Mesendoderm (in vitro differentiated cells): ENCODE data around the gene NUP62.
"Not testable (repeated sequence)": the region's sequence is repeated elsewhere in the genome, so short reads cannot be mapped to it uniquely, and the experiment has no call there.

ENCODE experiments used
- DNase-seq: peaks from one replicate; pipeline ENCODE4 v3.0.0; 2013
- H2AK5ac ChIP-seq: 2 replicates; pipeline ENCODE4 v1.6.1; 2013; ENCODE audit warnings: low read length, inconsistent platforms
- H2BK120ac ChIP-seq: 2 replicates; pipeline ENCODE4 v1.6.1; 2013; ENCODE audit warnings: low read depth, mild to moderate bottlenecking, low read length, moderate library complexity, mixed read lengths
- H2BK15ac ChIP-seq: replicated peaks from 2 replicates; pipeline ENCODE4 v1.6.1; 2013; ENCODE audit warnings: low read depth, mild to moderate bottlenecking, moderate library complexity
- H2BK5ac ChIP-seq: 2 replicates; pipeline ENCODE4 v1.6.1; 2013; ENCODE audit warnings: low read length, inconsistent platforms
- H3K18ac ChIP-seq: 2 replicates; pipeline ENCODE4 v1.6.1; 2013; ENCODE audit warnings: mild to moderate bottlenecking, low read length, mixed read lengths
- H3K23ac ChIP-seq: one replicate; pipeline ENCODE4 v1.6.1; 2013; ENCODE audit warnings: low read length
- H3K27ac ChIP-seq: 2 replicates; pipeline ENCODE4 v1.5.1; 2013; ENCODE audit warnings: low read depth, mild to moderate bottlenecking, inconsistent platforms, low read length, moderate library complexity
- H3K27me3 ChIP-seq: 2 replicates; pipeline ENCODE4 v1.6.1; 2013; ENCODE audit warnings: low read length, control low read depth, mild to moderate bottlenecking, inconsistent platforms; ENCODE audit not compliant: insufficient read depth, poor library complexity
- H3K36me3 ChIP-seq: 2 replicates; pipeline ENCODE4 v1.6.1; 2013; ENCODE audit warnings: low read length, inconsistent platforms; ENCODE audit not compliant: control insufficient read depth, insufficient read depth
- H3K4ac ChIP-seq: one replicate; pipeline ENCODE4 v1.6.1; 2013; ENCODE audit warnings: low read depth, mild to moderate bottlenecking, low read length, moderate library complexity
- H3K4me1 ChIP-seq: 2 replicates; pipeline ENCODE4 v1.6.1; 2013; ENCODE audit warnings: low read depth, low read length, inconsistent platforms; ENCODE audit not compliant: control insufficient read depth
- H3K4me2 ChIP-seq: 2 replicates; pipeline ENCODE4 v1.6.1; 2013; ENCODE audit warnings: low read length
- H3K4me3 ChIP-seq: 2 replicates; pipeline ENCODE4 v1.5.1; 2013; ENCODE audit warnings: mild to moderate bottlenecking, low read length
- H3K56ac ChIP-seq: one replicate; pipeline ENCODE4 v1.6.1; 2013; ENCODE audit warnings: low read length
- H3K79me1 ChIP-seq: 2 replicates; pipeline ENCODE4 v1.6.1; 2013; ENCODE audit warnings: low read length, inconsistent platforms
- H3K79me2 ChIP-seq: 2 replicates; pipeline ENCODE4 v1.6.1; 2013; ENCODE audit warnings: mild to moderate bottlenecking, low read length; ENCODE audit not compliant: control insufficient read depth, insufficient read depth
- H3K9ac ChIP-seq: 2 replicates; pipeline ENCODE4 v1.6.1; 2013; ENCODE audit warnings: low read length, inconsistent platforms
- H4K5ac ChIP-seq: one replicate; pipeline ENCODE4 v1.6.1; 2013; ENCODE audit warnings: low read length
- H4K8ac ChIP-seq: one replicate; pipeline ENCODE4 v1.6.1; 2013; ENCODE audit warnings: low read depth, mild to moderate bottlenecking, control low read depth, low read length, moderate library complexity
- WGBS: extraction: QIAGEN DNeasy Blood & Tissue Kit; methylation state at CpG from one replicate; pipeline ENCODE4 v1.1.7; 2013; ENCODE audit warnings: low lambda C conversion rate, missing lambda C conversion rate; ENCODE audit not compliant: insufficient coverage; ENCODE audit errors: extremely low coverage; 5-methylcytosine and 5-hydroxymethylcytosine counted together

NUP62 gene

GRCh38 chr19:49950956-49951526 is 21.7 kb upstream of the NUP62 start:
- no peak for DNase-seq

GRCh38 chr19:49950590-49950948 is 21.3 kb upstream of the NUP62 start:
- Histone ChIP-seq H3K79me1 (no peaks in the 10 kb centered on the region), H2BK15ac (no peak overlapping the region), H4K8ac (no peak overlapping the region), H2BK120ac (no peak overlapping the region), H3K4me3 (no peak overlapping the region), H3K36me3 (no peaks in the 10 kb centered on the region), H3K27me3 (no peaks in the 10 kb centered on the region), H3K18ac (no peak overlapping the region), H3K4ac (no peak overlapping the region), H4K5ac (no peak overlapping the region), H3K9ac (no peak overlapping the region), H3K4me2 (no peak overlapping the region), H2BK5ac (no peak overlapping the region), H3K4me1 (no peaks in the 10 kb centered on the region), H3K27ac (no peak overlapping the region), H3K23ac (no peak overlapping the region), H3K56ac (no peak overlapping the region), H3K79me2 (no peaks in the 10 kb centered on the region), H2AK5ac (no peak overlapping the region)
- WGBS, result no CpG with 5 or more reads among the region's 5 CpGs
- no peak for DNase-seq

More at GRCh38 chr19:49950956-49951526, 21.7 kb upstream of the NUP62 start:
- Histone ChIP-seq H3K4ac (no peak overlapping the region), H3K4me1 (no peaks in the 10 kb centered on the region), H3K79me1 (no peaks in the 10 kb centered on the region), H2BK15ac (no peak overlapping the region), H4K5ac (no peak overlapping the region), H4K8ac (no peak overlapping the region), H2BK120ac (no peak overlapping the region), H3K23ac (no peak overlapping the region), H3K36me3 (no peaks in the 10 kb centered on the region), H2BK5ac (no peak overlapping the region), H3K27ac (no peak overlapping the region), H2AK5ac (no peak overlapping the region), H3K18ac (no peak overlapping the region), H3K9ac (no peak overlapping the region), H3K27me3 (no peaks in the 10 kb centered on the region), H3K4me3 (no peak overlapping the region), H3K56ac (no peak overlapping the region), H3K4me2 (no peak overlapping the region), H3K79me2 (no peaks in the 10 kb centered on the region)
- WGBS, result no CpG with 5 or more reads among the region's 13 CpGs

GRCh38 chr19:49949742-49950589 is 20.7 kb upstream of the NUP62 start:
- no peaks in the 10 kb centered on the region for H3K4me1 ChIP-seq
- H3K9ac ChIP-seq, result no peak overlapping the region
- no peak overlapping the region for H3K56ac ChIP-seq
- no peak overlapping the region for H2BK5ac ChIP-seq
- no peak overlapping the region for H4K5ac ChIP-seq
- WGBS, result no CpG with 5 or more reads among the region's 11 CpGs
- no peak overlapping the region for H3K4me3 ChIP-seq
- H2BK15ac ChIP-seq, result no peak overlapping the region
- DNase-seq, result no peak
- no peaks in the 10 kb centered on the region for H3K79me1 ChIP-seq
- H3K27me3 ChIP-seq, result no peaks in the 10 kb centered on the region
- no peak overlapping the region for H2AK5ac ChIP-seq
- no peak overlapping the region for H3K23ac ChIP-seq
- H3K4ac ChIP-seq, result no peak overlapping the region
- no peak overlapping the region for H4K8ac ChIP-seq
- no peaks in the 10 kb centered on the region for H3K36me3 ChIP-seq
- H3K4me2 ChIP-seq, result no peak overlapping the region
- no peak overlapping the region for H3K18ac ChIP-seq
- H3K27ac ChIP-seq, result no peak overlapping the region
- H3K79me2 ChIP-seq, result no peaks in the 10 kb centered on the region
- H2BK120ac ChIP-seq, result no peak overlapping the region

GRCh38 chr19:49946415-49946814 is 17.1 kb upstream of the NUP62 start:
- no CpG with 5 or more reads among the region's 8 CpGs for WGBS
- Histone ChIP-seq H3K56ac (no peak overlapping the region), H3K23ac (no peak overlapping the region)

GRCh38 chr19:49944567-49944966 is 15.3 kb upstream of the NUP62 start:
- not testable (repeated sequence) for H3K27me3 ChIP-seq, H2BK15ac ChIP-seq, H4K5ac ChIP-seq, H3K56ac ChIP-seq, H3K4me3 ChIP-seq, H3K79me1 ChIP-seq, H2BK5ac ChIP-seq, H3K79me2 ChIP-seq, DNase-seq, H3K4me2 ChIP-seq, H3K18ac ChIP-seq, H3K4ac ChIP-seq, H4K8ac ChIP-seq, H3K27ac ChIP-seq, H3K23ac ChIP-seq, H3K36me3 ChIP-seq, H3K4me1 ChIP-seq, H3K9ac ChIP-seq, H2AK5ac ChIP-seq, H2BK120ac ChIP-seq
- no CpG with 5 or more reads among the region's 5 CpGs for WGBS

More at GRCh38 chr19:49946415-49946814, 17.1 kb upstream of the NUP62 start:
- H2BK5ac ChIP-seq, result no peak overlapping the region
- H3K36me3 ChIP-seq, result no peaks in the 10 kb centered on the region
- no peaks in the 10 kb centered on the region for H3K27me3 ChIP-seq
- no peak overlapping the region for H2AK5ac ChIP-seq
- no peak overlapping the region for H3K27ac ChIP-seq
- DNase-seq, result no peak
- no peak overlapping the region for H3K4ac ChIP-seq
- H3K9ac ChIP-seq, result no peak overlapping the region
- H3K79me1 ChIP-seq, result no peaks in the 10 kb centered on the region
- H3K79me2 ChIP-seq, result no peaks in the 10 kb centered on the region
- H3K4me1 ChIP-seq, result no peaks in the 10 kb centered on the region
- H4K5ac ChIP-seq, result no peak overlapping the region
- H3K4me2 ChIP-seq, result no peak overlapping the region
- no peak overlapping the region for H3K4me3 ChIP-seq
- H3K18ac ChIP-seq, result no peak overlapping the region
- no peak overlapping the region for H2BK120ac ChIP-seq
- no peak overlapping the region for H2BK15ac ChIP-seq
- no peak overlapping the region for H4K8ac ChIP-seq

- H3K79me2 ChIP-seq, result no peaks in the 10 kb centered on the region
- H4K8ac ChIP-seq, result no peak overlapping the region
- DNase-seq, result no peak
- H3K4ac ChIP-seq, result no peak overlapping the region
- H3K9ac ChIP-seq, result no peak overlapping the region
- no peak overlapping the region for H2AK5ac ChIP-seq
- H3K4me2 ChIP-seq, result no peak overlapping the region
- no peak overlapping the region for H2BK15ac ChIP-seq
- H3K27ac ChIP-seq, result no peak overlapping the region
- no peak overlapping the region for H3K18ac ChIP-seq
- no peak overlapping the region for H3K23ac ChIP-seq
- H3K56ac ChIP-seq, result no peak overlapping the region
- no peak overlapping the region for H2BK5ac ChIP-seq
- no peaks in the 10 kb centered on the region for H3K79me1 ChIP-seq
- no peaks in the 10 kb centered on the region for H3K27me3 ChIP-seq
- no peak overlapping the region for H3K4me3 ChIP-seq
- WGBS, result no CpG with 5 or more reads among the region's 5 CpGs
- H4K5ac ChIP-seq, result no peak overlapping the region
- H2BK120ac ChIP-seq, result no peak overlapping the region
- no peaks in the 10 kb centered on the region for H3K4me1 ChIP-seq
- no peaks in the 10 kb centered on the region for H3K36me3 ChIP-seq
Measured at GRCh38 chr19:49940482-49940791, 11.1 kb upstream of the NUP62 start.
